ENCODE measurements around the gene GMNN. TPM values are rescaled to one million over a fixed set of nuclear protein-coding genes. Genes with fewer than 3 reads are reported as not detected.
A peak's percentile ranks its signal among the peaks of the same experiment; 100 is the strongest.

The GMNN gene
- polyA plus RNA-seq, 3 donors, result 2.6 to 5.2 (median 2.9) TPM

GRCh38 chr6:24779416-24780016, 4.8 kb downstream of the GMNN start:
- Histone ChIP-seq H3K36me3 (replicated peaks in 1 of 2; ENCODE audit: control insufficient read depth in 1 of 2, insufficient read depth in 2 of 2, low read length in 2 of 2) (peaks cover 12 to 30% of the 10 kb centered on the region in 2 donors), H3K27ac (ENCODE audit: low read depth in 1 of 2, low read length in 2 of 2) (peak overlapping the region in 1 of 2 donors; percentile 48), H3K79me2 (ENCODE audit: insufficient read depth, low read length) (peaks cover 74% of the 10 kb centered on the region), H3K4me1 (ENCODE audit: control insufficient read depth in 1 of 2, insufficient read depth in 2 of 2, low read length in 2 of 2) (peaks cover 13 to 19% of the 10 kb centered on the region in 2 donors), H2AFZ (ENCODE audit: insufficient read depth, low read depth, low read length, poor library complexity, severe bottlenecking) (no peak overlapping the region), H3K4me3 (replicated peaks in 1 of 3; ENCODE audit: low read depth in 2 of 3, low read length in 3 of 3) (no peak overlapping the region), H3K9ac (ENCODE audit: insufficient read depth, low read length, poor library complexity, severe bottlenecking) (no peak overlapping the region), H3K27me3 (ENCODE audit: control insufficient read depth in 2 of 2, insufficient read depth in 2 of 2, low read length in 2 of 2) (no peaks in the 10 kb centered on the region), H3K4me2 (replicated peaks; ENCODE audit: extremely low read depth, low read length, poor library complexity, severe bottlenecking) (no peak overlapping the region), H3K9me3 (replicated peaks in 1 of 2; ENCODE audit: control insufficient read depth in 1 of 2, insufficient read depth in 1 of 2, low read length in 2 of 2) (no peaks in the 10 kb centered on the region), H4K20me1 (ENCODE audit: insufficient read depth, low read length) (no peaks in the 10 kb centered on the region)
- no peak for TF ChIP-seq CTCF (IDR thresholded peaks at IDR 0.05)
- H3K4me1 Mint-ChIP-seq, result peaks cover 23% of the 10 kb centered on the region
- peak overlapping the region in 2 of 7 donors; percentile 22 to 28 for H3K27ac Mint-ChIP-seq
- no peaks in the 10 kb centered on the region for H3K9me3 Mint-ChIP-seq
- no peaks in the 10 kb centered on the region for H3K27me3 Mint-ChIP-seq (ENCODE audit: low read depth in 3 of 3)
- H3K36me3 Mint-ChIP-seq, result peaks cover 18 to 39% of the 10 kb centered on the region in 2 donors
- no peak overlapping the region for H3K4me3 Mint-ChIP-seq
- intact Hi-C loops (cut with micrococcal nuclease), result no loop called here
- WGBS (ENCODE audit: insufficient coverage), result 80% methylated on average over 1 of the region's 3 CpGs
- DNase-seq, result no peak

- intact Hi-C loops (cut with micrococcal nuclease), result no loop called here
- H3K27me3 Mint-ChIP-seq (ENCODE audit: low read depth in 3 of 3), result no peaks in the 10 kb centered on the region
- no peak overlapping the region for H3K4me3 ChIP-seq (replicated peaks in 1 of 3; ENCODE audit: low read depth in 2 of 3, low read length in 3 of 3)
- no peaks in the 10 kb centered on the region for H4K20me1 ChIP-seq (ENCODE audit: insufficient read depth, low read length)
- H3K9ac ChIP-seq (ENCODE audit: insufficient read depth, low read length, poor library complexity, severe bottlenecking), result no peak overlapping the region
- H2AFZ ChIP-seq (ENCODE audit: insufficient read depth, low read depth, low read length, poor library complexity, severe bottlenecking), result no peak overlapping the region
- no peak overlapping the region for H3K4me2 ChIP-seq (replicated peaks; ENCODE audit: extremely low read depth, low read length, poor library complexity, severe bottlenecking)
- H3K9me3 Mint-ChIP-seq, result no peaks in the 10 kb centered on the region
- H3K36me3 Mint-ChIP-seq, result peaks cover 18 to 40% of the 10 kb centered on the region in 2 donors
- DNase-seq, result no peak
- no peak for TF ChIP-seq CTCF (IDR thresholded peaks at IDR 0.05)
- WGBS (ENCODE audit: insufficient coverage), result no CpG with 5 or more reads among the region's 4 CpGs
- peaks cover 12 to 19% of the 10 kb centered on the region in 2 donors for H3K4me1 ChIP-seq (ENCODE audit: control insufficient read depth in 1 of 2, insufficient read depth in 2 of 2, low read length in 2 of 2)
- H3K9me3 ChIP-seq (replicated peaks in 1 of 2; ENCODE audit: control insufficient read depth in 1 of 2, insufficient read depth in 1 of 2, low read length in 2 of 2), result no peaks in the 10 kb centered on the region
- peaks cover 71% of the 10 kb centered on the region for H3K79me2 ChIP-seq (ENCODE audit: insufficient read depth, low read length)
- peaks cover 18 to 37% of the 10 kb centered on the region in 2 donors for H3K36me3 ChIP-seq (replicated peaks in 1 of 2; ENCODE audit: control insufficient read depth in 1 of 2, insufficient read depth in 2 of 2, low read length in 2 of 2)
- peaks cover 23% of the 10 kb centered on the region for H3K4me1 Mint-ChIP-seq
- H3K27ac ChIP-seq (ENCODE audit: low read depth in 1 of 2, low read length in 2 of 2), result peak overlapping the region in 1 of 2 donors; percentile 48
- H3K27ac Mint-ChIP-seq, result peak overlapping the region in 1 of 7 donors; percentile 22
- no peaks in the 10 kb centered on the region for H3K27me3 ChIP-seq (ENCODE audit: control insufficient read depth in 2 of 2, insufficient read depth in 2 of 2, low read length in 2 of 2)
- H3K4me3 Mint-ChIP-seq, result no peak overlapping the region
These were observed 5.5 kb downstream of the GMNN start for GRCh38 chr6:24780206-24780605.

All from CD14-positive monocyte (primary cell).